Stimulated activated CD4-positive, alpha-beta T cell treated with anti-CD3 and anti-CD28 coated beads, Interleukin-1b, Interleukin-23, amount 100 ng/mL, for 1 hour (primary cell): ENCODE data around the gene DOK7.

Experiments
- DNase-seq, 2 donors: peaks; one replicate each; pipeline ENCODE4 v3.0.0-alpha.2; 2020; ENCODE audit warnings: low read depth in 2 of 2

The DOK7 gene

DNA sequence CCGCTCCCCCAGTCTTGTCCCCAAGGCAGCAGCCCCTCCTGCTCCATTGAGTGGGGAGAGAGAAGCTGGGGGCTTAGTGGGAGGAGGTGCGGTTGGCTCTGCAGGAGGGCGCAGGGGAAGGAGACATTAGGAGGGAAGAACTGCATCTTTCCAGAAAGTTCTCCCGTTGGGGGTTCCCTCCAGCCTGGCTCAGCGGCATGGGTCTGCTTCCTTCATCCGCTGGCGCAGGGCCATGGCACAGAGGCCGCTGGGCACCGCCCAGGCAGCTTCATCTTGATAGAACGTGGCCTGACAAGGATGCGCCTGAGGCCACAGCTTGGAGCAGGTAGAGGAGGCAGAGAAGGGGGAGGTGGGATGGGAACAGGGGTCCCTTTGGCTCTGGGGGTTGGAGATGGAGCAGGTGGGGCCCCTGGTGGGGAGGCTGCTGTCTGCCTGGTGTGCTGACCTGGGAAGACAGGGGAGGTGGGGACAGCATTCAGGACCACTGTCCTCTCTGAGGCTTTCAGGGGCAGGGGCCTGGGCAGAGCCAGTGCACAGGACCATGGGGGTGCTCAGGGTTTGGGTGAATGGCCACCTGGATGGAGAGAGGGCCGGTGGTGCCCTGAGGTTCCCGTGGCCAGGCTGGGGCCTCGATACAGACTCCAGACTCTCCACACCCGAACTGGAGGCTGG is 12.1 kb downstream of the DOK7 start:
- no peak for DNase-seq

DNA sequence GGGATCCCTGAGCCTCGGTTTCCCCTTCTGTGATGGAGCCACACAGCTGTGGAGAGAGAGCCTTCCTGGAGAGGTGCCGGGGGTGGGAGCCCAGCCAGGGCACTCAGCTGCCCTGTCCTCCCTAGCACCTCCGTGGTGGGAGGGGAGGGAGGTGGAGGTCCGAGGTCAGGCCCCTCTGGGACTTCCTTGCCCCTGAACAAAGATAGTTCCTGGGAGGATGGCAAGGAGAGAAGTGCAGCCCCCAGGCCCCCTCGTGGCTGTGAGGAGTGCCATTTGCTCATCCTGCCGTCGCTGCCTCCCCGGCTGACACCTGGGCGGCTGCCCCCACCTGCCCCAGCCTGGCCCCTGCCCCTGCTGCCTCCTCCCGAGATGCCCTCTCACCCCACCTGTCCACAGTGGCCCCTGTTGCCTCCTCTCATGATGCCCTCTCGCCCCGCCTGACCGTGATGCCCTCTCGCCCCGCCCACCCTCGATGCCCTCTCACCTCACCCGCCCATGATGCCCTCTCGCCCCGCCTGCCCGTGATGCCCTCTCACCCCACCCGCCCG is 12.7 kb downstream of the DOK7 start:
- DNase-seq, result no peak

DNA sequence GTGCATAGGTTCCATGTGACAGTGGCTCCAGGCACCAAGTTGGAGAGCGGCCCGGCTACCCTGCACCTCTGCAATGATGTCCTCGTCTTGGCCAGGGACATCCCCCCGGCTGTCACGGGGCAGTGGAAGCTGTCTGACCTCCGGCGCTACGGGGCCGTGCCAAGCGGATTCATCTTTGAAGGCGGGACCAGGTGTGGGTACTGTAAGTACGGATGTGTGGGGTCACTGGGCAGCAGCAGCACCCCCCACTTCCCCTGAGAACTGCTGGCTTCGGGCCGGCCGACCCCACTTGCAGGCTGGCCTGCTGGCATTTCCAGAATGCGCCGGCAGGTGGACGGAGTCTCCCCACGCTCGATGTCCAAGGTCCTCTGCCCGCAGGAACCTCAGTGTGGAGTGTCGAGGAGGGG is 13.2 kb downstream of the DOK7 start:
- DNase-seq, result no peak

DNA sequence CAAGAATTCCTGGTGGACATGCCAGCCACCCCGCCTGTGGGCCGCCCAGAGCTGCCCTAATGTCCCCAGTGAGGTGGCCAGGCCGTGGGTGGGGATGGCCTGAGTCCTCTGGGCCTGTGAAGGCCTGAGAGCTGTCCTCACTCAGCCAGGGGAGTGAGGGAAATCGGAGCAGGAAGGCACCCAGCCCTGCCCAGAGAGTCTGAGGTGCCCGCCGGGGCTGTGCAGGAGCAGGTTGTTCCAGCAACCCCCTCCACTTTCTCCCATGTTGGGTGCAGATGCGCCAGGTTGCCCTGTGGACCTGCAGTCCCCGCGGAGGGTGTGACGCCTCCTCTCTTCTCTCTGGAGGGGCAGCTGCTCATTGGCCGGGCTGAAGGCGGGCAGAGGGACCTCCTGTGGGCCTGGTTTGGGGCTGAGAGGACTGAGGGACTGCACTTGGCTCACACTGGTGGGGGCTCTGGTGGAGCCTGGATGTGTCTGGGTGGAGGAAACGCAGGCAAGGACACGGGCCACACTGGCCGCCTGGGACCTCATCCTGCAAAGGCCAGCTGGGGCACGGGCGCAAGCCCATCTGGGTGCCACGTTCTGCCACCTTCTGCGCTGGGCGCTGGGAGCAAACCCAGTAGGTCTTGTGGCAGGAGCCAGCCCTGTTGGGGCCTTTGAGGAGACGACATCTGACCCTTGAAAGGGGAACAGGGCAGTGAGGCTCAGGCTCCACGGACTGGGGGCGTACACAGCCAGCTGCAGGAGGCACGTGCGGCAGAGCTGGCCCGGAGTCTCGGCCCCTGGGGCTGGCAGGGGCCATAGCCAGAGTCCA is 14.0 kb downstream of the DOK7 start:
- DNase-seq, result no peak

DNA sequence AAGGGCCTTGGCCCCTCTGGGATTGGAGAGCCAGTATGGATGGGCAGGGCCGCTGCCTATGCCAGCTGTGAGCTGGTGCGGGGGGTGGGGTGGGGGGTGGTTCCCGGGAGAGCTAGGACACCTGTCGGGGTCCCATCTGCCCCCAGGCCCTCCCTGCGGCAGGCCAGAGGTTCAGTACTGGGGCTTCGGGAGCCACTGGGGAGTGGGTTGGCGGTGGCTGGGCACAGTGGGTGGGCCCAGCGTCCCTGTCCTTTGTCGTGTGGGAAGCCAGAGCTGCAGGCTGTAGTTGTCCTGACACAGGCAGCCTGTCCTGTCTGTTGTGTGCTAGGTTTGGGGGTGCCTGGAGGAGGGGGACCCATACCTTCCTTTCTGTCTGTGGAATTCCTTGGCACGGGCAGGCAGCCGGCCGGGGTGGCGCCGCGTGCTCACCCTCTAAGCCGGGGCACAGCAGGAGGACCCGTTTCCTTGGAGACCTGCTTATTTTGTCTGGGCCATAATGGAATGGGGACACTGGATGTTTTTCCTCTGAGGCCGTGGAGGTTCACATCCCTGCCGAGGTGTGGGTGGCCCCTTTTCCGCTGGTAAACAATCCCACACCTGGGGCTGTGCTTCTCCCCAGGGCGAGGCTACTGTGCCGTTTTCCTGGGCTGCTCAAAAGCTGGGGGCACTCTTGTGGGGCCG is 14.8 kb downstream of the DOK7 start:
- no peak for DNase-seq

DNA sequence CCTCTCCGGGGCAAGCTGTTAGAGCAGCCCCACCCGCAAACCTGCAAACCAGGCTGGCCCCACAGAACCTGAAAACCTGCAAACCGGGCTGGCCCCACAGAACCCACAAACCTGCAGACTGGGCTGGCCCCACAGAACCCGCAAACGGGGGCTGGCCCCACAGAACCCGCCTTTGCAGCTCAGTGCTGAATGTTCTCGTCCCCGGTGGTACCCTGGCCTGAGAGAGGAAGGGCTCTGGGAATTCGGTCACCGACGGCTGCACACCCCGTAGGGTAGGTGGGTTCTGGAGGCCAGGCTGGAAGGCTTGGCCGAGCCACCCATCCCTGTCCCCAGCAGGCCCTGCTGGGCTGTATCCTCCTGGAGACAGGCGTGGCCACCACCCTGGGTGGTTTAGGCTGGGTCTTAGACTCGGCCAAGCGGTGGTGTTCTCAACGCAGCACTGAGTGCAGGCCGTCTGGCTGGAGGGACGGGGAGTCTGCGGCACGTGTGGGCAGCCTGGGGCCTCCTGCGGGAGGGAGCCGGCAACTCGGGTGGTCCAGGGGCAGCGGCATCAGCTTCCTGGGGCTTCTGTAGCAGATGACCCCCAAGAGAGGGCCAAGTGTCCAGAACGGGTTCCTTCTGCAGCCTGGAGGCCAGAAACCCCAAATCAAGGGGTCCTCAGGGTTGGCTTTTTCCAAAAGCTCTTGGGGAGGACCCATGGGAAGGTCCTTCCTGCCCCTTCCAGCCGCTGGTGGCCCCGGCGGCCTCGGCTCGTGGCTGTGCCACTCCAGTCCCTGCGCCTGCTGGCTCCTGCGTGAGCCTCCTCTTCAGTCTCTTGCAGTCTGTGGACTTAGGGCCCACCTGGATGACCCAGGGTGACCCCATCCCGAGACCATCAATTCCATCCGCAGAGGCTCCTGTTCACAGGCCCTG is 15.6 kb downstream of the DOK7 start:
- no peak for DNase-seq

DNA sequence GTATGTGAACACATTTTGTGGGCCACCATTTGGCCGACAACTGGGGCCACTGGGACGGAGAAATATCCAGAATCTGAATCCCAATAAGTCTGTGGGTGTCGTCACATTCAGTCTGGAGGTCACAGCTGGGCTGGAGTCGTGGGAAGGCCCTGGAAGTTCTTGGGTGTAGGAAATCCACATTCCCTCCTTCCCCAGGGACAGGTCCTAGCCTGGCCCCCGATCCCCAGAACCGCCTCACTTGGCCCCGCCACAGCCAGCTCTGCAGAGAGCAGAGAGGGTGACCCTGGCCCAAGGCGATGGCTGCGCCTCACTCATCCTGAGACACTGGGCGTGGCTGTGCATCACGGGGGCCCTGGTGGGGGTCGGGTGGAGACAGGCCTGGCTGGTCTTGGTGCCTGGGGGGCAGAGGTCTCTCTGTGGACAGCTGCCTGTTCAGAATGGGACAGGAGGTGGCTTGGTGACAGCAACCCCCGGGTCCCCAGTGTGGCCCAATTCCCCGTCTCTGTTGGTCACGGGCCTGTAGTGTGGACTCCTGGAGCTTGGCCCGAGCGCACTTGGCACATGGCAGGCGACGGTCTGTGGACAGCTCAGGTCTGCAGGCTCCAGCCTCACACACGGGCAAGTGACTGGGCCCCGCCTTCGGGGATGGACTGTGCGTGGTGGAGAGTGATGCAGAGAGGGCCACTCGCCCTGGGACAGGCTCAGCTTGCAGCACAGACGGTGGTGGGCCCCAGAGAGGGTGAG is 16.4 kb downstream of the DOK7 start:
- no peak for DNase-seq

DNA sequence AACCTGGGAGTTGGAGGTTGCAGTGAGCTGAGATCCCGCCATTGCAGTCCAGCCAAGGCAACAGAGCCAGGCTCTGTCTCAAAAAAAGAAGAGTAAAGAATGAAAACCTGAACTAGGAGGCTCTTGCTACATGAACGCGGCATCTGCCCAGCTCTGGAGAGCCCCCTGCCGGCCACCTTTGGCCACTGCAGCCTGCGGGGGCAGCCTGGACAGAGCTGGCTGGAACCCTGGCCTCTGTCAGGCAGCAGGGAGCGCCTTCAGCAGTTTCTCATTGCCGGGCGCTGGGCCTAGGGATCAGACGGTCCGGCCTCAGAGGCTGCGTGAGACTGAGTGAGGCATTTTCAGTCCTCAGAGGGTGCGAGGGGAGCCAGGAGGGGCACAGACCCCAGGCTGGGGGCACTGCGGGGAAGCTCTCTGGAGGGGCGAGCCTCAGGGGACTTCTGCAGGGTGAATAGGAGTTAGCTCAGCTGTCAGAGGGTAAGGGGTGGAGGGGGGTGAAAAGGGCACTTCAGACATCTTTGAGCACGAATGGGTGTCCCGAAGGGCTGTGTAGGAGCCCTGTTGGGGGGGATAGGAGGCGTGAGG is 17.5 kb downstream of the DOK7 start:
- peak; percentile 36 to 68 for DNase-seq

DNA sequence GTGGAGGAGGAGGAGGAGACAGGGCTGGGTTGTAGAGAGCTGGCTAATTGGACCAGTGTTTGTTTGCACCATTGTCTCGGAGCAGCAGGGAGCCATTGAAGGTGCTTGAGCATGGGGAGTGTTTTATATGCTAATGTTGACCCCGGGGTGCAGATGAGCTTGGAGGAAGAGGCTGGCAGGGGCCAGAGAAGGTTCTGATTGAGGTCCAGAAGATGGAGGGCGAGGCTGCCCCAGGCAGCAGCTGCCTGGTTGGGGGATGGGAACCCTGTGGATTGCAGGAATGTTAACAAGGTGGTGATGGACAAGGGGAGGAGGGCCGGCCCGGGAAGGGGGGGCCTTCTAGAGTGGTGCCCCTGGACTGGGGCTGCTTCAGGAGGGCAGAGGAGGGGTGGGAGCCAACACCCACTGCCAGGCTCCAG is 18.0 kb downstream of the DOK7 start:
- no peak for DNase-seq

DNA sequence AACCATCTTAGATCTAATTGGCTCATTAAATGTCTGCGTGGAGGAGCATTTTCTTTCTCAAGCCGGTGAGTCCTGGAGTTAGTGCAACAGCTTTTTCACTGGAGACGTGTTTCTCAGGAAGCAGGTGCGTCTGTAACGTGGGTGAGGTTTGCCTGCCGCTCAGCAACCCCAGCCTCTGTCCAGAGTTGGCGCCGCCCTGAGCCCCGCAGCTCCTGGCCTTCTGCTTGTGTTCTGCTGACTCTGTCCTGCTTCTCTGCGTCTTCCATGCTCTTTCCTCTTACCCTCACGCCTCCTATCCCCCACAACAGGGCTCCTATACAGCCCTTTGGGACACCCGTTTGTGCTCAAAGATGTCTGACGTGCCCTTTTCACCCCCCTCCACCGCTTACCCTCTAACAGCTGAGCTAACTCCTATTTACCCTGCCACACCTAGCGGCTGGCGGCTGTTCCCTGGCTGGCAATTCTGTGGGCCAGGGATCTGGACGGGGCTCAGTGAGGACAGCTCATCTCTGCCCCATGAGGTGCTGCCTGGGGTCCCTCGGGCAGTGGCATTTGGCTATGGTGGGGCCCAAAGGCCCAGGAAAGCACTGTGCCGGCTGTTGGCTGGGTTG is 18.8 kb downstream of the DOK7 start:
- DNase-seq, result no peak

DNA sequence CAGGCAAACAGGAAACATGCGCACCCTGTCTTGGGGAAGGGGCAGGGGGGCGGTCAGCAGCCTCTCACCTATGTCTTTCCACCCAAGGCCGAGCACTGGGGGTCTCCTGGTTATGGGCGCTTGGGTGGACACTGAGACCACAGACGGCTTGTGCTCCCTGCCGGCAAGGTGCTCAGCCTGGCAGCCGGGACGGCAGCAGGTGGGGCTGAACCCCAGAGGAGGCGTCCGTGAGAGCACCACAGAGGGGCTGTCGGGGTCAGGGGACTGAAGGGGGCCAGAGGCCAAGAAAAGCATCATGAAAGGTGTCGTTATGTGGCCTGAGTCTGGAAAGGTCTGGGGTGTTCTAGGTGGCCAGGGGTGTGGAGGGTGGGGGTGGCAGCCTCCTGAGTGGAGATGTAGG is 19.6 kb downstream of the DOK7 start:
- DNase-seq, result no peak

DNA sequence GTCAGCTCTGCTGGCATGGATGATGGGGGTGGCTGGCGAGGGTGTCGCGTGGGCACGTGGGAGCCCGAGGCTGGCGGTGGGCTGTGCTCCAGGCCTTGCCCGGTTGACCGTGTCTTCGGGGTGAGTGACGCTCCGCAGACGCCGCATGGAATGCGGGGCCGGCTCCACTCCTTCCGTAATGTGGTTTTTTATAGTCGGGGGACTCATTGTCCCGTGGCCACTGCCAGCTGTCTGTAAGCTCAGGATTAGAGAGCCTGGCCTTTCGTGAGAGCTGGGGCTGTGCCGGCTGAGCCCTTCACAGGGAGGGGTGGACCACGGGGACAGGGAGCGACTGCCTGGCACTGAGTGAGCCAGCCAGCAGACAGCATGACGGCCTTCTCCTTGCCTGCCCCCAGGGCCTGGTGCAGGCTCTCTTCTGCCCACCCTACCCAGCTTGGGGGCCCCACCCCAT is 20.4 kb downstream of the DOK7 start:
- DNase-seq, result no peak

DNA sequence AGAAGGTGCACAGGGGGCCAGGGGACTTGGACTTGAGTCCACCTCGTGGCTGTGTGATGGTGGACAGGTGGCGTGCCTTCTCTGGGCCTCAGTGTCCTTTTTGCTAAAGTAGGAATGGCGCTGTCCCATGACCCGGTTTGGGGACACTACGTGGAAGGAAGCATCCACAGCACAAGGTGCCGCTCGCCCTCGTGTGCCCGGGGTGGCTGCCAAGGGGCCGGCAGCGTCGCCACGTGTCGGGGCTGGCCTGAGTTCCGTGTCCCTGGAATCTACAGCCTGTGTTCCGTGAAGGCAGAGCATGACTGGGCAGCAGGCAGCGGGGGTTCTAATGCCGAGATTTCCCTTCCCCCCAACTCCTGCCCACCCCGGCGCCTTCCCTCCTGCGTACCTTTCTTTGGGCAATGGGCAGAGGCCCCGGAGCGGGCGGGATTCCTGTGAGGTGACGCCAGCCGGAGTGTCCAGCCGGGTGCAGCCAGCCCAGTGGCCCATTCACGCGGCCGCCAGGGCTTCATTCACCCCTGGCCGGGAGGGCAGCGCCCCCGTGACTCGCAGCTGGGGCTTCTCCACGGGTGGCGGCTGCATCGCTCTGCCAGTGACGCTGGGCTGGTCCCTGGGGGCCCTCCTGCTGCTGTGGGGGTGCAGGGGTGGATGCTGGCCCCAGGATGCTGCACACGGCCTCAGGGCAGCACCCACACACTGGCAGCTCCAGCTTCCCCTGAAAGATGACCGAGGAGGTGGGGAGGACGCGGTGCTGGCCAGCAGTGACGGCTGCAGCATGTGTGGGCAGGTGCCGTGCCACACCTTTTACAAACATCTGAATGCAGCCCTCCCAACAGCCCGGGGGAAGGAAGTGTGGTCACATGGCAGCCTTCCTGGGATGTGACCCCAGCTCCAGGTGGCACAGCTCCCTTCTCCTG is 21.2 kb downstream of the DOK7 start:
- no peak for DNase-seq

DNA sequence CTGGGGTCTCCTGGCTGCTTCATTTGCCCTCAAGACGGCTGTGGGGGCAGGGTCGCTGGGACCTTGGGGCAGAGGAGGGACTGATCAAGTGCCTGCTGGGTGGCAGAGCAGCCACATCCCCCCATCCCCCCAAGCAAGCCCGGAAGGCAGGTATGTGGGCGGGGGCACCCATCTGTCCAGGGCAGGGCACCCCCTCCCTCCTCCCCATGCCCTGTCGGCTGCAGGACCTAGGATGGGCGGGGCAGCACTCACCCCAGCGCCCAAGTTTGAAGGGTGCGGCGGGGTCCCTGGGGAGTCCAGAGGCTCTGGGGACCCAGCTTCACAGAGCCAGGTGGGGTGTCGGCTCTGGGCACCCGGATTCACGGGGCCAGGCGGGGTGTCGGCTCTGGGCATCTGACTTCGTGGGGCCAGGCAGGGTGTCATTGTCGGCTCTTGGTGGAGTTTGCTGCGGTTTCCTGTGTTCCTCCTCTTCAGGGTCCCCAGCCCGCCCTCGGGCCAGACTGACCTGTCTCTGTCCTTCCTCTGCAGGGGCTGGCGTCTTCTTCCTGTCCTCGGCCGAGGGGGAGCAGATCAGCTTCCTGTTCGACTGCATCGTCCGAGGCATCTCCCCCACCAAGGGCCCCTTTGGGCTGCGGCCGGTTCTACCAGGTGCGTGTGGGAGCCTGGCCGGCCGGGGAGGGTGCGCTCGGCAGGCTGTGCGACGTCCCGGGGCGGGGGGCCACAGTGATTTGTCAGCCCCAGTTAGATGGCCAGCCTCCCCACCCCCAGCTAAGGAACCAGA is 22.1 kb downstream of the DOK7 start:
- DNase-seq, result no peak

DNA sequence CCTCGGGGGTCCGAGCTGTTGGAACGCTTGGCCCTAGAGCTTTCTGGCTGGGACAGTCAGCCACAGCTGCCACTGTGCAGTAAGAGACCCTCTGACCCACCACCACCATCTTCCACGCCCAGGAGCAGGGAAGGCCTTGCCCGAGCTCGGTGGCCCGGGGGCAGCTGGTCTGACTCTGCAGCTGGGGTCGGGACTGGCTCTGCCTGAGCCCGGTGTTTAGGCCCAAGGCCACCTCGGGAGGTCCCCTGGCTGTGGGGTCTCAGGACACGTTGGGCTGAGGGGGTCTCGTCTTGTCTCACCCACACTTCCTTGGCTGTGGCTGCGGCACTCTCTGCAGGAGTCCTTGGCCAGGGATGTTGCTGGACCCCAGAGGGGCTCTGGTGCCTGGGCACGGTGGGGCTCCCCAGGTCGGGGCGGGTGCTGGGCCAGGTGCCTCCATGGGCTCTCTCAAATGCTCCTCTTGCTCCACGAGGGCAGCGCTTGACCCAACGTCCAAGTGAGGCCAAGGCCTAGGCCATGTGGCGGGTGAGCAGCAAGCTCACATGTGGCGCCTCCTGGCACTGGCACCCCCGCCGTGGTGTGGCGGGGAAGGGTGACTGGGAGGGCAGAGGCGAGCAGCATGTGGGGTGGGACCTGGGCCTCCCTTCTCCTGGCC is 22.9 kb downstream of the DOK7 start:
- DNase-seq, result no peak

DNA sequence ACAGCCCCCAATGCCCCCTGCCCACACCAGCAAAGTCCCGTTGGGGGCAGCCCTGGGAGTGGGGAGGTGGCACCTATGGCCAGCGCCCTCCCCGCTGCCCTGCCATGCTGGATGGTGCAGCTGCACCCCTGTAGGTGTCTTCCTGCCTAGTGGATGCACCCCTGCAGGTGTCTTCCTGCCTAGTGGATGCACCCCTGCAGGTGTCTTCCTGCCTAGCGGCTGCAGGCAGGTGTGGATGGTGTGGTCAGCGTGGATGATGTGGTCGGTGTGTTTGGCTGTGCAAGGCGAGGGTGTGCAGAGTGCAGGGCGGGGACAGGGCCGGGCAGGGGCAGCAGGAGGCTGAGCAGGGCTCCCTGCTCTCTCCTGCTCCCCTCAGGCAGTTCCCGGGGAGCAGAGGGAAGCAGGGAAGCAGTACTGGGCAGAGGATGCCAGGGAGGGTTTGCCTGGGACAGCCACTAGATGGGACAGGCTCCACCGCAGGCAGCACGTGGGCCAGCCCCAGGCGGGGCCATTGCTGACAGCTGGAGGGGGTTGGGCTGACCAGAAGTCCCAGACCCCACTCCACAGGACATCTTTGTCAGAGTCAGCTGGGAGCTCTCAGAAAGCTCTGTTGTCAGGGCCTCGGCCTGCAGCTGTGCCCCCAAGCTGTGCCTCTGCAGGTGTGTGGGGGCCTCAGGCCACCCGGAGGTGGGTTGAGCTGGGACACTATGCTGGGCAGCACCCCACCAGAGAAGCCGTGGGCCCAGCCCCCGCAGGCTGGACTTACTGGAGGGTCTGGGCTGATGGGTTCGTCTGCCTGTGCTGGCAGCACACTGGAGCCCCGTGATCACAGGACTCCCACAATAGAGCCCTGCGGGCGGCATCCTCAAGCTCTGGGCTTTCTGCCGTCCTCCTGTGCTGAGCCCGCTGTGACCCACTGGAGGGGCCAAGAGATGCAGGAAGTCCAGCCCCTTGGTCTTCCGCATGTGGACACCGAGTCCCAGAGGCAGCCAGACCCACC is 23.7 kb downstream of the DOK7 start:
- DNase-seq, result no peak
